Measurements from ENCODE around the gene KLK11.

Gene KLK11

GRCh38 chr19:51009061-51009891, 17.1 kb downstream of the KLK11 start:
- ATAC-seq (replicated peaks), result no peak
- no peak for DNase-seq
- Mint-ChIP-seq H3K4me1 (ENCODE audit: low read depth in 2 of 2) (no peaks in the 10 kb centered on the region), H3K27ac (no peak overlapping the region), H3K27me3 (peaks cover 58 to 74% of the 10 kb centered on the region in 2 donors), H3K4me3 (no peak overlapping the region), H3K9me3 (no peaks in the 10 kb centered on the region), H3K36me3 (ENCODE audit: insufficient read depth) (no peaks in the 10 kb centered on the region)

DNA sequence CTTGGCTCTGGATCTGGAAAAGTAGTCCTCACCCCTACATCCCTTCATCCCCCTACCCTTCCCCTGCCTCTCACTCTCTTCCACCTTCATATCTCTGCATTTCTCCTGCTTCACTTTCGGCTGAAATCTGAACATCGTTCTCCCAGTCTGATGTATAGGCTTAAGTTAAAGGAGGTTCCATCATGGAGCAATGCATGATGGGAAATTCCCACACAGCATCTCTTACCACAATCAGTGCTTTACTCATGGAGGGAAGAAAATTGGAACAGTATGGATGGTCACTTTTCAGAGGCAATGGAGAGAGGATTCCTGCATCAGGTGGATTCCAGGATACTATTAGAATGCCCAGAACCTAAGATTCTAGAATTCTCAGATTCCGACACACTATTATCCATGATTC, 18.9 kb downstream of the KLK11 start:
- Mint-ChIP-seq H3K4me3 (no peak overlapping the region), H3K27me3 (peaks cover 52 to 73% of the 10 kb centered on the region in 2 donors), H3K4me1 (ENCODE audit: low read depth in 2 of 2) (no peaks in the 10 kb centered on the region), H3K27ac (no peak overlapping the region), H3K36me3 (ENCODE audit: insufficient read depth) (no peaks in the 10 kb centered on the region), H3K9me3 (no peaks in the 10 kb centered on the region)
- DNase-seq, result no peak
- ATAC-seq (replicated peaks), result no peak

DNA sequence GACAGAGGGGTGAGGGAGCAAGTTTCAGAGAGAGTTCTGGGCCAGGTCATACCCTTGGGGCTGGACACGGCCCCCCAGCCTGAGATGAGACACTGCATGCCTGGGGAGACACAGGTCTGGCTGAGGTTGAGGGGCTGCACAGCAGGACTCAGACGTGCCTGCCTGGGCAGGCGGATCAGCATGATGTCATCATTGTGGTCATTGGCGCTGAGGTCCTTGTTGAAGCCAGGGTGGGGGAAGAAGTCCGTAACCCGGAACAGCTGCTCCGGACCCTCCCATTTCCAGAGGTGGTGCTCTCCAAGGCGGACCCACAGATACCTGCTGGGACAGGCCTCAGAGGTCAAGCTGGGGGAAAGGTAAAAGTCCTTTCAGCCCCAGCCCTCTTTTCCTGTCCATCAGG, 20.0 kb downstream of the KLK11 start:
- no peaks in the 10 kb centered on the region for H3K9me3 Mint-ChIP-seq
- H3K36me3 Mint-ChIP-seq (ENCODE audit: insufficient read depth), result no peaks in the 10 kb centered on the region
- H3K4me1 Mint-ChIP-seq (ENCODE audit: low read depth in 2 of 2), result peaks cover 0 to 5% of the 10 kb centered on the region in 2 donors
- DNase-seq (no peak), ATAC-seq (replicated peaks) (no peak)
- H3K4me3 Mint-ChIP-seq, result no peak overlapping the region
- H3K27me3 Mint-ChIP-seq, result peaks cover 62 to 79% of the 10 kb centered on the region in 2 donors
- no peak overlapping the region for H3K27ac Mint-ChIP-seq

- no peak overlapping the region for H3K27ac Mint-ChIP-seq
- DNase-seq (no peak), ATAC-seq (replicated peaks) (no peak)
- H3K27me3 Mint-ChIP-seq, result peaks cover 66 to 79% of the 10 kb centered on the region in 2 donors
- H3K4me3 Mint-ChIP-seq, result no peak overlapping the region
- peaks cover 0 to 5% of the 10 kb centered on the region in 2 donors for H3K4me1 Mint-ChIP-seq (ENCODE audit: low read depth in 2 of 2)
- H3K9me3 Mint-ChIP-seq, result no peaks in the 10 kb centered on the region
- no peaks in the 10 kb centered on the region for H3K36me3 Mint-ChIP-seq (ENCODE audit: insufficient read depth)
Measured at GRCh38 chr19:51005248-51005647, 21.2 kb downstream of the KLK11 start.

DNA sequence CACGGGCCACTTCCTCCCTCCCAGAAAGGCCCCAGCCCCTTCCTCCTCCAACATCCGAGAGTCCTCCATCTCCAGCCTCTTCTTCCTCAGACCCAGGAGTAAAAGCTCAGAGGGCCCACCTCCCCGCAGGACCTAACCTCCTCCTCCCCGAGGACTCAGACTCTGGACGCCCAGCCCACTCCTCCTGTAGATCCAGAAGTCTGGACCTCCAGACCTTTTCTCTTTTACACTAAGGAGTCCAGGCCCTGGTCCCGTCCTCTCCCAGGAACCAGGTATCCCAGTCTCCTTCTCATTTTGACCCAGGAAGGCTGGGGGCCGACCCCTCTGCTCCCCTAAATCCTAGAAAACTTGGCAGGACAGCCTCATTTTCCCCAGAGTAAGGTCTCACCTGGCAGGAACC, 23.1 kb downstream of the KLK11 start:
- H3K27me3 Mint-ChIP-seq, result peaks cover 65 to 81% of the 10 kb centered on the region in 2 donors

DNA sequence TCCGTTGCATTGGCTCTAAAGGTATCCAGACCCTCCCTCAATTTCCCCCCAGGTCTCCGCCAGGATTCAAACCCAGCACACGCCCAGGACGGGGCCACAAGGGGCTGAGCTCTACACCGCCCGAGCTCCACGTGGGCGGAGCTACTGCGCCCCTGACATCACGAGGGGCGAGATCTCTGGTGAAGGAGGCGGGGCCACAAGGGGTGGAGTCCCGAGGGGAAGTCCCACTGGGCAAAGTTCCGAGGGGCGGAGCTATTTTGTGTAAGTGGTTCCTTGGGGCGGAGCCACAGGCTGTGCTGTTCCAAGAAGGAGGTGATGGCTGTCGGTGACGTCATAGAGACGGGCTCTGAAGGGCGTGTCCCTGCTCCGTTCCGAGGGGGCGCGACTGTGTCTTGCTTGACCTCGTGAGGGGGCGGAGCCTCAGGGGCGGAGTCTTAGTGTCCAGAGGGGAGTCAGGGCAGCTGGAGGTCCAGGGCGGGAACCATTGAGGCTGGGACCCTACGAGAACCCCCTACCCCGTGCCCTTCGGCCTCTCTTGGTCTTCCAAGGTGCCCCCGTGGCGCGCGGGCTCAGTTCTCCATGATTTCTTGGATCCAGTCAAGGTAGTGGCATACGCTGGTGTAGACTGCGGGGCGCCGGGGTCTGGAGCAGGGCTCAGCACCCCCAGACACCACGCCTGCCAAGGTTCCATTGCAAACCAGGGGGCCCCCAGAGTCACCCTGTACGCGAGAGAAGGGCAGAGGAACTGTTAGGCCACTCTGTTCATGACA, 23.7 kb downstream of the KLK11 start:
- no peak for DNase-seq
- Mint-ChIP-seq H3K27me3 (peaks cover 69 to 86% of the 10 kb centered on the region in 2 donors), H3K9me3 (no peaks in the 10 kb centered on the region), H3K4me3 (no peak overlapping the region), H3K4me1 (ENCODE audit: low read depth in 2 of 2) (peaks cover 0 to 5% of the 10 kb centered on the region in 2 donors), H3K36me3 (ENCODE audit: insufficient read depth) (no peaks in the 10 kb centered on the region), H3K27ac (no peak overlapping the region)
- ATAC-seq (replicated peaks), result no peak

More for the DNA sequence above, 23.1 kb downstream of the KLK11 start:
- Mint-ChIP-seq H3K9me3 (no peaks in the 10 kb centered on the region), H3K36me3 (ENCODE audit: insufficient read depth) (no peaks in the 10 kb centered on the region), H3K4me1 (ENCODE audit: low read depth in 2 of 2) (peaks cover 0 to 5% of the 10 kb centered on the region in 2 donors), H3K27ac (no peak overlapping the region), H3K4me3 (no peak overlapping the region)
- no peak for ATAC-seq (replicated peaks)
- DNase-seq, result no peak

DNA sequence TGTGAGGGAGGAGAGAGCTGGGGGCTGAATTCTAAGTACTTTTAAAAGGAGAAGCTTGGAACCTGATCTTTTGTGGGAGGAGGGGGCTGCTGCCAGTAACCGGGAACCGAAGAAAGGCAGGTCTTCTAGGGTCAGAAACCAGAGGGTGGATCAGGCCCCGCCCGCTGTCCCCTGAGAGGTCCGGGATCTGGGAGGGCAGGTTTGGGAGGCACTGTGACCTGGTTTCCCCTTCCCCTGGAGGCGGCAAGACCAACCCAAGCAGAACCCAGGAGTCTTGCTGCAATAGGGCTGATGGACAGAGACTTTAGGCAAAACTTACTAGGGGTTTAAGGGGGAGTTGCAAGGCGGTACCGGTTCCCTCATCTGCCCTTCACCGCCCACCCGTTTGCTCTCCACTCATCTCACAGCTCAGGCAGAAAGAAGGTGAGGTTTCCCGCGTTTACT, 24.3 kb downstream of the KLK11 start:
- DNase-seq (no peak), ATAC-seq (replicated peaks) (no peak)
- peaks cover 64 to 86% of the 10 kb centered on the region in 2 donors for H3K27me3 Mint-ChIP-seq
- H3K27ac Mint-ChIP-seq, result no peak overlapping the region
- H3K9me3 Mint-ChIP-seq, result no peaks in the 10 kb centered on the region
- H3K4me3 Mint-ChIP-seq, result no peak overlapping the region
- H3K36me3 Mint-ChIP-seq (ENCODE audit: insufficient read depth), result no peaks in the 10 kb centered on the region
- peaks cover 0 to 5% of the 10 kb centered on the region in 2 donors for H3K4me1 Mint-ChIP-seq (ENCODE audit: low read depth in 2 of 2)

GRCh38 chr19:51001515-51001914, 24.9 kb downstream of the KLK11 start, which contains the start of gene KLK8:
KLK8 (minus strand) TSS chr19:51001604; CDS start chr19:51001167, 437 bp downstream.
- no peaks in the 10 kb centered on the region for H3K9me3 Mint-ChIP-seq
- ATAC-seq (replicated peaks) (no peak), DNase-seq (no peak)
- H3K27me3 Mint-ChIP-seq, result peaks cover 66 to 86% of the 10 kb centered on the region in 2 donors
- H3K36me3 Mint-ChIP-seq (ENCODE audit: insufficient read depth), result no peaks in the 10 kb centered on the region
- H3K27ac Mint-ChIP-seq, result no peak within 1 kb of the TSS
- H3K4me1 Mint-ChIP-seq (ENCODE audit: low read depth in 2 of 2), result peaks cover 0 to 5% of the 10 kb centered on the region in 2 donors
- H3K4me3 Mint-ChIP-seq, result no peak within 1 kb of the TSS

GRCh38 chr19:51000981-51001380, 25.4 kb downstream of the KLK11 start:
- Mint-ChIP-seq H3K36me3 (ENCODE audit: insufficient read depth) (no peaks in the 10 kb centered on the region), H3K4me1 (ENCODE audit: low read depth in 2 of 2) (peaks cover 0 to 5% of the 10 kb centered on the region in 2 donors), H3K27ac (no peak overlapping the region), H3K9me3 (no peaks in the 10 kb centered on the region), H3K27me3 (peaks cover 66 to 85% of the 10 kb centered on the region in 2 donors), H3K4me3 (no peak overlapping the region)
- ATAC-seq (replicated peaks), result no peak
- DNase-seq, result no peak

- DNase-seq, result no peak
- ATAC-seq (replicated peaks), result no peak
- Mint-ChIP-seq H3K4me1 (ENCODE audit: low read depth in 2 of 2) (peaks cover 0 to 5% of the 10 kb centered on the region in 2 donors), H3K27ac (no peak overlapping the region), H3K4me3 (no peak overlapping the region), H3K27me3 (peaks cover 66 to 82% of the 10 kb centered on the region in 2 donors), H3K36me3 (ENCODE audit: insufficient read depth) (no peaks in the 10 kb centered on the region), H3K9me3 (no peaks in the 10 kb centered on the region)
Measured at GRCh38 chr19:51000426-51000825, 26.0 kb downstream of the KLK11 start.

- no peak overlapping the region for H3K4me3 Mint-ChIP-seq
- H3K36me3 Mint-ChIP-seq (ENCODE audit: insufficient read depth), result no peaks in the 10 kb centered on the region
- H3K27me3 Mint-ChIP-seq, result peaks cover 54 to 77% of the 10 kb centered on the region in 2 donors
- peaks cover 0 to 5% of the 10 kb centered on the region in 2 donors for H3K4me1 Mint-ChIP-seq (ENCODE audit: low read depth in 2 of 2)
- H3K27ac Mint-ChIP-seq, result no peak overlapping the region
- no peaks in the 10 kb centered on the region for H3K9me3 Mint-ChIP-seq
- no peak for ATAC-seq (replicated peaks)
- no peak for DNase-seq
Measured at GRCh38 chr19:50998686-50999085, 27.7 kb downstream of the KLK11 start.

GRCh38 chr19:50998061-50998460, 28.4 kb downstream of the KLK11 start:
- no peak overlapping the region for H3K4me3 Mint-ChIP-seq
- ATAC-seq (replicated peaks) (no peak), DNase-seq (no peak)
- H3K36me3 Mint-ChIP-seq (ENCODE audit: insufficient read depth), result no peaks in the 10 kb centered on the region
- no peaks in the 10 kb centered on the region for H3K9me3 Mint-ChIP-seq
- peaks cover 49 to 70% of the 10 kb centered on the region in 2 donors for H3K27me3 Mint-ChIP-seq
- H3K4me1 Mint-ChIP-seq (ENCODE audit: low read depth in 2 of 2), result peaks cover 0 to 5% of the 10 kb centered on the region in 2 donors
- H3K27ac Mint-ChIP-seq, result no peak overlapping the region

- no peak overlapping the region for H3K27ac Mint-ChIP-seq
- H3K27me3 Mint-ChIP-seq, result peaks cover 36 to 50% of the 10 kb centered on the region in 2 donors
- ATAC-seq (replicated peaks) (no peak), DNase-seq (no peak)
- H3K4me1 Mint-ChIP-seq (ENCODE audit: low read depth in 2 of 2), result no peaks in the 10 kb centered on the region
- no peak overlapping the region for H3K4me3 Mint-ChIP-seq
- H3K36me3 Mint-ChIP-seq (ENCODE audit: insufficient read depth), result no peaks in the 10 kb centered on the region
- H3K9me3 Mint-ChIP-seq, result no peaks in the 10 kb centered on the region
Measured at GRCh38 chr19:50994129-50994528, 32.3 kb downstream of the KLK11 start.
